Embryonic facial prominence (tissue), 1 donor: ENCODE data around the gene RPS25.
A peak's percentile ranks its signal among the peaks of the same experiment; 100 is the strongest.
"Not testable (repeated sequence)": the region's sequence is repeated elsewhere in the genome, so short reads cannot be mapped to it uniquely, and the experiment has no call there.

ENCODE experiments used
- DNase-seq: peaks from one replicate; pipeline ENCODE4 v3.0.0-alpha.2; 2016; ENCODE audit errors: extremely low spot score

RPS25 gene

GRCh38 chr11:119018074-119018938 lies at the start of gene RPS25, which contains the start of gene TRAPPC4:
Gene RPS25 (minus strand): TSS chr11:119018343. CDS start chr11:119018284, 59 bp downstream.
Gene TRAPPC4 (plus strand): TSS chr11:119018766. CDS start chr11:119018796, 30 bp downstream.
- peak; percentile 95 for DNase-seq

GRCh38 chr11:119067371-119068222 lies 49.5 kb upstream of the RPS25 start, which contains the start of gene VPS11:
Gene VPS11 (plus strand): TSS chr11:119067818. CDS start chr11:119067824, 6 bp downstream.
- peak; percentile 94 for DNase-seq

- DNase-seq: no peak
Observed at GRCh38 chr11:119065369-119065768, 47.2 kb upstream of the RPS25 start.

- DNase-seq: no peak
Observed at GRCh38 chr11:119062779-119063178, 44.6 kb upstream of the RPS25 start.

GRCh38 chr11:119061256-119061655 lies 43.1 kb upstream of the RPS25 start:
- no peak for DNase-seq

- DNase-seq: not testable (repeated sequence)
Observed at GRCh38 chr11:119059128-119059527, 41.0 kb upstream of the RPS25 start.

GRCh38 chr11:119057000-119057769 lies 39.0 kb upstream of the RPS25 start, which contains the start of gene HYOU1:
Gene HYOU1 (minus strand): TSS chr11:119057205. CDS start chr11:119056160, 1,045 bp downstream.
- DNase-seq: peak; percentile 89

GRCh38 chr11:119056421-119056999 lies 38.4 kb upstream of the RPS25 start:
- no peak for DNase-seq

- DNase-seq: no peak
Observed at GRCh38 chr11:119055901-119056300, 37.8 kb upstream of the RPS25 start.

GRCh38 chr11:119054418-119054817 lies 36.3 kb upstream of the RPS25 start:
- no peak for DNase-seq

GRCh38 chr11:119052163-119052814 lies 34.1 kb upstream of the RPS25 start:
- DNase-seq: no peak

GRCh38 chr11:119051440-119052162 lies 33.5 kb upstream of the RPS25 start:
- DNase-seq: no peak

- DNase-seq: no peak
Observed at GRCh38 chr11:119049081-119049480, 30.9 kb upstream of the RPS25 start.

GRCh38 chr11:119048644-119049043 lies 30.5 kb upstream of the RPS25 start:
- DNase-seq: no peak

- no peak for DNase-seq
Observed at GRCh38 chr11:119047205-119047604, 29.1 kb upstream of the RPS25 start.

- no peak for DNase-seq
Observed at GRCh38 chr11:119046489-119046888, 28.3 kb upstream of the RPS25 start.

GRCh38 chr11:119044708-119045107 lies 26.6 kb upstream of the RPS25 start:
- no peak for DNase-seq

GRCh38 chr11:119042927-119043326 lies 24.8 kb upstream of the RPS25 start:
- DNase-seq: no peak

GRCh38 chr11:119041821-119042514 lies 23.8 kb upstream of the RPS25 start:
- DNase-seq: no peak
